Panc1 (cell line): ENCODE data around the gene MSH2. TPM values are rescaled to one million over a fixed set of nuclear protein-coding genes. Genes with fewer than 3 reads are reported as not detected.

Experiments
- ATAC-seq: fragments of 200-7000 bp; cut with Tn5 transposase; 2 replicates; pipeline ENCODE4 v1.9.1; 2020; ENCODE audit warnings: mild to moderate bottlenecking, moderate library complexity
- BruUV-seq: library from RNA; stranded (reverse); fragments of 400-500 nt; replicated peaks from 2 replicates; lab custom pipeline; 2021; lab: Mats Ljungman, UMichigan
- CTCF ChIA-PET: fragments of 300-600 bp; sonication (Branson Sonifier 250); formaldehyde crosslinking; loops from one replicate; lab custom pipeline; 2022; ENCODE audit warnings: antibody characterized with exemption; lab: Charles Lee
- POLR2A ChIA-PET: fragments of 300-600 bp; sonication (Branson Sonifier 250); formaldehyde crosslinking; loops from one replicate; lab custom pipeline; 2022; ENCODE audit warnings: antibody characterized with exemption; lab: Charles Lee
- DNase-seq: peaks from one replicate; pipeline ENCODE4 v3.0.0-alpha.2; 2010; ENCODE audit warnings: low read depth, low spot score
- H3K27ac ChIP-seq: 2 replicates; pipeline ENCODE4 v1.5.1; 2011; ENCODE audit warnings: mild to moderate bottlenecking, low read length, inconsistent platforms
- H3K27me3 ChIP-seq: fragments of 200-500 bp; sonication (Bioruptor generic); 2 replicates; pipeline ENCODE4 v1.6.0; 2014; ENCODE audit warnings: low read length, inconsistent platforms; ENCODE audit not compliant: control insufficient read depth, insufficient read depth
- H3K36me3 ChIP-seq: fragments of 200-500 bp; sonication (Bioruptor generic); 2 replicates; pipeline ENCODE4 v1.5.1; 2014; ENCODE audit warnings: inconsistent platforms, mild to moderate bottlenecking, low read length, moderate library complexity; ENCODE audit not compliant: control insufficient read depth, insufficient read depth
- H3K4me1 ChIP-seq: 2 replicates; pipeline ENCODE4 v1.5.1; 2011; ENCODE audit warnings: inconsistent platforms, mild to moderate bottlenecking, low read length, moderate library complexity; ENCODE audit not compliant: control insufficient read depth, insufficient read depth
- H3K4me3 ChIP-seq, 2 experiments: 2 replicates each; pipeline ENCODE4 v1.5.1; 2011 to 2012; ENCODE audit warnings: low read depth in 2 of 2, low read length in 2 of 2, mild to moderate bottlenecking in 2 of 2, inconsistent platforms in 1 of 2, moderate library complexity in 1 of 2
- H3K9me3 ChIP-seq: fragments of 200-500 bp; sonication (Bioruptor generic); 2 replicates; pipeline ENCODE4 v1.5.1; 2014; ENCODE audit warnings: low read depth, mild to moderate bottlenecking, inconsistent platforms, low read length, moderate library complexity; ENCODE audit not compliant: control insufficient read depth, insufficient read depth
- CTCF ChIP-seq: fragments of 450-650 bp; IDR thresholded peaks from 2 replicates; pipeline ENCODE4 v1.5.1; 2017; ENCODE audit warnings: mild to moderate bottlenecking
- POLR2AphosphoS5 ChIP-seq: IDR thresholded peaks from 2 replicates; pipeline ENCODE4 v1.6.1; 2012; ENCODE audit warnings: mild to moderate bottlenecking, low read depth, low read length, moderate library complexity
- REST ChIP-seq, 2 experiments: IDR thresholded peaks; 2 replicates each; pipeline ENCODE4 v1.6.1; 2011 to 2012; ENCODE audit warnings: low read depth in 2 of 2, control low read depth in 1 of 2, low read length in 1 of 2, mild to moderate bottlenecking in 1 of 2, moderate library complexity in 1 of 2; ENCODE audit not compliant: insufficient read depth in 1 of 2
- SIN3A ChIP-seq: IDR thresholded peaks from 2 replicates; pipeline ENCODE4 v1.6.1; 2012; ENCODE audit warnings: low read depth, mild to moderate bottlenecking, low read length, moderate library complexity, borderline replicate concordance; ENCODE audit not compliant: insufficient read depth
- TCF7L2 ChIP-seq: IDR thresholded peaks from 2 replicates; pipeline ENCODE4 v1.6.1; 2011; ENCODE audit warnings: mild to moderate bottlenecking, low read depth, low read length, inconsistent platforms
- in situ Hi-C: cut with HindIII; loops from 2 replicates; pipeline ENCODE4 v1.10.0; 2016; ENCODE audit warnings: low sequenced_read_pairs, low pct_unique_long_range_greater_than_20kb
- intact Hi-C: fragments of 100-400 bp; cut with micrococcal nuclease; formaldehyde crosslinking; loops from one replicate; pipeline ENCODE4 v1.10.0; 2022; ENCODE audit not compliant: unreplicated experiment
- total RNA-seq: library from RNA; stranded (reverse); gene quantifications from one replicate; pipeline ENCODE4 v1.2.1, GENCODE V29; 2021; ENCODE audit not compliant: unreplicated experiment

Gene MSH2
- total RNA-seq, 1 experiment from 2014 or later: 72.2 TPM

GRCh38 chr2:47487498-47487875 is 84.5 kb downstream of the MSH2 start:
- DNase-seq: no peak
- Histone ChIP-seq H3K36me3 (no peaks in the 10 kb centered on the region; the same call in 1 of the 2 replicates), H3K27me3 (no peaks in the 10 kb centered on the region), H3K4me1 (peaks cover 8% of the 10 kb centered on the region; the same call in 1 of the 2 replicates), H3K27ac (no peak overlapping the region), H3K9me3 (no peaks in the 10 kb centered on the region), H3K4me3 (no peak overlapping the region)
- ATAC-seq: no peak
- ChIA-PET POLR2A (no interaction called here), CTCF (no interaction called here)
- intact Hi-C loops: no loop called here
- in situ Hi-C loops: no loop called here
- no TSS peak for BruUV-seq
- TF ChIP-seq SIN3A: no peak
- no peak for TF ChIP-seq TCF7L2
- TF ChIP-seq CTCF: no peak
- no peak for TF ChIP-seq REST (IDR thresholded peaks at IDR 0.05; ENCODE audit: insufficient read depth in 1 of 2, low read depth in 2 of 2, low read length in 1 of 2)
- TF ChIP-seq POLR2AphosphoS5: no peak

DNA sequence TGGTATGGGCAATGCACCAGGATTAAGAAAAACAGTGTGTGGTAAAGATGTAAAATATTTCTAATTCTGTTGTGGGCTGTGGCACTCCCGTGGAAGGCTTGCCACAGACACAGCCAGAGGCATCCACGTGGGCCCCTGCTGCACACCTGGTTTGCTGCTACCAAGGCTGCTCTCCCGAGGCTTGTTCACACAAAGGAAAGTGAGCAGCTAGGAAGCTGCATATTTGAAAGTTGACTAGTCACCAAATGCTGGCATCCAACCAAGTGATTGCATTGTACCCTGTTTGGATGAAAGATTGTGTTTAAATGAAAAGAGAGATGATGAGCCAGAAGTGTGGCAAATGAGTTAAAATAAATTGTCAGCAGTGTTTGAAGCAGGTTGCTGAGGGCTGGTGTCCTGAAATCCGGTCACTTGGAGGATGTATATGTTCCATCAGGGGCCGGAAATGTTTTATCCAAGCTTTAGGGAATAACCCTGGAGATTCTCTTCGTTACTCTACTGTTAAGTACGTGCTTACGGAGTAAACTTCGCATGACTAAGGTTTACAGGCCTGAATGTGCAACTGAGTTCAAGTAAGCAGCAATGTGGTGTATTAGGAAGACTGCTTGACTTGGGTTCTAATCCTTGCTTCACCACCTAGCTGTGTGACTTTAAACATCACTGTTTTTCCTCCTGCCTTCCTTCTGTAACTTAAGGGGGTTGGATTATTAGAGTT is 86.1 kb downstream of the MSH2 start:
- Histone ChIP-seq H3K4me1 (peaks cover 8% of the 10 kb centered on the region; the same call in 1 of the 2 replicates), H3K9me3 (no peaks in the 10 kb centered on the region), H3K27ac (no peak overlapping the region), H3K36me3 (no peaks in the 10 kb centered on the region), H3K4me3 (no peak overlapping the region), H3K27me3 (no peaks in the 10 kb centered on the region)
- DNase-seq (peak; percentile 12), ATAC-seq (peak; percentile 82)
- TF ChIP-seq REST (IDR thresholded peaks at IDR 0.05; ENCODE audit: insufficient read depth in 1 of 2, low read depth in 2 of 2, low read length in 1 of 2): no peak
- TF ChIP-seq TCF7L2: no peak
- TF ChIP-seq SIN3A: no peak
- no peak for TF ChIP-seq CTCF
- no peak for TF ChIP-seq POLR2AphosphoS5
- ChIA-PET CTCF (interaction anchor here (0.7 kb wide), 1 partner anchor 13 kb away, joined by 8 read pairs; no protein-coding TSS in a partner anchor), POLR2A (interaction anchor here (0.6 kb wide), 1 partner anchor 9 kb away, joined by 7 read pairs; no protein-coding TSS in a partner anchor)
- in situ Hi-C loops: no loop called here
- intact Hi-C loops: no loop called here
- no TSS peak for BruUV-seq
